ENCODE measurements around the gene SCUBE3.

SCUBE3 gene

GRCh38 chr6:35278708-35279107, 65.0 kb downstream of the SCUBE3 start:
- DNase-seq = no peak

DNA sequence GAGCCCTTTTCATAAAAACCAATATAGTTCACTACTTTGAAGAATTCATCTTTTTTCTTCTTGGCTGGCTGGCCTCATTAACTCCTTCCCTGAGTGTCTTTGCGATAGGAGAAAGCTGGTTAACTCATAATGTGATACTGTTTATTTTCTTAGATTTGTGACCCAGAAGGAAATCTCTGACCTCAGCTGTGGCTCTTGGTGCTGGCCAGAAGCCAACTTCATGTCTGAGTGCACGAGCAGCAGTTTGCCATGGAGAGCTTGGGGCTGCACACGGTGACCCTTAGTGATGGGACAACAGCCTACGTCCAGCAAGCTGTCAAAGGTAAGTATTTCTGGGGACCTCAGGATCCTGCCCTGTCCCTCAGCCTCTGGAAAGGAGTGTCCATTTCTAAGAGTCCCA, 67.1 kb downstream of the SCUBE3 start:
- no peak for DNase-seq

GRCh38 chr6:35282472-35282871, 68.7 kb downstream of the SCUBE3 start:
- DNase-seq = no peak

- DNase-seq = no peak
These were observed 69.6 kb downstream of the SCUBE3 start for GRCh38 chr6:35283361-35283760.

DNA sequence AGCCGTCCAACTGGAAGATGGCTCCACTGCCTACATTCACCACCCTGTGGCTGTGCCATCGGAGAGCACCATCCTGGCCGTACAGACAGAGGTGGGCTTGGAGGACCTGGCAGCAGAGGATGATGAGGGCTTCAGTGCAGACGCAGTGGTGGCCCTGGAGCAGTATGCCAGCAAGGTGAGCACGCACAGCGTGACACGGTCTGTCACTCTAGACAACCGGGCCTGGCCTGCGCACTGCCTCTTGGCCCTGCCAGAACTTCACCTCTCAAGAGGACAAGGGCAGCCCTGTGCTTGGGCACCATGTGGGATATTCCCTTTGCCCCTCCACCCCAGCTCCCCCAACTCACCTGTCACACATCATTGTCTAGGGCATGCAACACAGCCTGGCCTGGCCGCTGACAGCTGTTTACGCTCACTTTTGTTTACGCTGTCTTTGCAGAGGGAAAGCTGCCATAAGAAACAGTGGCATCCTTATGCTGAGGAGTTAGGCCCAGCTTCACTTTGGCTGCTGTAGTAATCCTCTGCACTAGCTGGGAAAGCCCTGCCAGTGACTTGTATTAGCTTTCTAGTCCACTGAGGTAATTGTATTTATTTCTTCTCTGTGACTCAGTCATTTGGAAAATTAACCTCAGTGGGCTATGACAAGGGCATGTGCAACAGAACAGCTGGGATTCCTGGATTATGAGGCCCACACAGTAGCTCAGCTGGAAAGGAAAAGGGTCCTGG, 74.1 kb downstream of the SCUBE3 start:
- DNase-seq = no peak

- no peak for DNase-seq
These were observed 75.1 kb downstream of the SCUBE3 start for GRCh38 chr6:35288834-35289233.

GRCh38 chr6:35291491-35291890, 77.7 kb downstream of the SCUBE3 start:
- no peak for DNase-seq

- no peak for DNase-seq
These were observed 78.7 kb downstream of the SCUBE3 start for GRCh38 chr6:35292494-35292893.

DNA sequence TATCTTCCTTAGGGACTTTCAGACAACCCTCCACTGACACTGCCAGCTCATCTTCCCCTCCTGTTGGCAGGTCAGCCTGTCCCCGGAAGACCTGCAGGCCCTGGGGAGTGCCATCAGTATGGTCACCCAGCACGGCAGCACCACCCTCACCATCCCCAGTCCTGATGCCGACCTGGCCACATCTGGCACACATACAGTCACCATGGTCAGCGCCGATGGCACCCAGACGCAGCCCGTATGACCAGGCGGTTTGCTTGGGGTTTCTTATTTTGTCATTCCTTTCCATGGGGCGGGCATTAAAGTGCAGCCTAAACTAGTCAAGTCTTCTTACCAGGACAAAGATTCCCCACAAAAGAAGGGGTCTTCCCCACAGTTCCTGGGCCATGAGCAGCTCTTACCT, 79.9 kb downstream of the SCUBE3 start:
- DNase-seq = no peak

DNA sequence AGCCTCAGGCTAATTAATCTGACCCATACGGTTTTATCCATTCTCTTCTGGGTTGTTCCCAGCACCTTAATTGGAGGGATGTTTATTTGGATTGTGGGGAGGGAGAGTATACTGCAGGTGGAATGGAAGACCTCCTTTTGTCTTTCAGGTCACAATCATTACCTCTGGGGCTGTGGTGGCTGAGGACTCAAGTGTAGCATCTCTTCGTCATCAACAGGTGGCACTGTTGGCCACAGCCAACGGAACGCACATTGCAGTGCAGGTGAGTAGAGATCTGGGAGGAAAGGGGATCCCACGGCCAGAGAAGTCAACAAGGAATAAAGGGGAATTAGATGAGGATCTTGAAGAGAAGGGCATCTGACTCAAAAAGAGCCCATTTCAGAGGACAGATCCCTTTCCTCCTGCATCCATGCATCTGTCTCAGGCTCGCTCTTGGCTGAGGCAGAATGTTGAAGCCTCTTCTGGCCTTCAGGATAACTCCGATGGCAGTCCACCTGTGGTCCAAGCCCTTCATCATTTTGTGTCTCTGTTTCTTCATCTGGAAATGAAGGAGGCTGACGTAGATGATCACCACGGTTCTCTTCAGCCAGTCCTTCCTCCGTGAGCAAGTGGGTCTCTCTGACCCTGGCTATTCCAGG, 80.7 kb downstream of the SCUBE3 start:
- DNase-seq = no peak

DNA sequence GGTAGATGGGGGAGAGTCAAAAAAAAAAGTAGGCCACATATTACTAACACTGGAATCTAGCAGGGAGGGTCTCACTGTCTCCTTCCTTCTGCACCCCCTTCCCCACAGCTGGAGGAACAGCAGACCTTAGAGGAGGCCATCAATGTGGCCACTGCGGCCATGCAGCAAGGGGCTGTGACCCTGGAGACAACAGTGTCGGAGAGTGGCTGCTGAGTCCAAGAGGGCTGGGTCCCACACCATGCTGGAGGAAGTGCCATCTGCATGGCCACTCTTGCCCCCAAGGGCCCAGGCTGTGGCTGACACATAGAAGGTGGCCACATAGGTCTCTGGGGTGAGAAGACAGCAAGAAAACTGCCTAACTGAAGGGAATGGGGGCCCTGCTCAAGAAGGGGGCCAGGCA, 81.3 kb downstream of the SCUBE3 start:
- no peak for DNase-seq

DNA sequence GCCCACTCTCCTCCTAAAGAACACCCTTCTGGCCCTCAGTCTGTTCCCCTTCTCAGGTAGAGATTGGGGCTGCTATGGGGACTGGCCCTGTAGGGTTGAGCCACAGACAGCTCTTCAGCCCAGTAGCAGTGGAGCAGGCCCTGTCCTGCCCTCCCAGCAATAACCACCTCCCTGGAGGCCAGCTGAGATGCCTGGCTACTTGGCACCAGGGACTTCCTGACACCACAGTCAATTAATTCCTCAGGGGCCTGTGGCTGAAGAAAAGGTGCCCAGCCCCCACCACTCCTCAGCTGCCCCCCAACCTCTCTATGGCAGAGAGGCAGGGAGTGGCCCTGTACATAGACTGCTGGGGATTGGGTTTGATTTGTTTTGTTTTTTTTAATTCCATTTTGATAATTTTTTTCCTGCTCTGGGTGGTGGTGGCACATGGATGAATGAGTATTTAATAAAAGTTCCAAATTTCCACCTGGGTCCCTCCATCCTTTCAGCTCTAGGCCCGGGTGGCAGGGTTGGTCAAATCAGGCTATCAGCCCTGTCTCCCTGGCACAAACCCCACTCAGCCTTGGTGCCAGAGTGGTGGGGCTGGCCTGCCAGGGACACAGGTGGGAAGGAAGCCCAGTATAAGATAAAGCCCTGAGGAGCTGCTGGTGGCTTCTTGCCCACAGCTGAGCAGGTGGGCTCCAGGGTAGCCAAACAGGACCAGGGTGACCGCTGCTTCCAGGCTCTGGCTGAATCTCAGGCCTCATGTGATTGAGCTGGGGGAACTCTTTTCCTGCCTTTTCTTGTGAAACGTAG, 82.0 kb downstream of the SCUBE3 start:
- DNase-seq = no peak

DNA sequence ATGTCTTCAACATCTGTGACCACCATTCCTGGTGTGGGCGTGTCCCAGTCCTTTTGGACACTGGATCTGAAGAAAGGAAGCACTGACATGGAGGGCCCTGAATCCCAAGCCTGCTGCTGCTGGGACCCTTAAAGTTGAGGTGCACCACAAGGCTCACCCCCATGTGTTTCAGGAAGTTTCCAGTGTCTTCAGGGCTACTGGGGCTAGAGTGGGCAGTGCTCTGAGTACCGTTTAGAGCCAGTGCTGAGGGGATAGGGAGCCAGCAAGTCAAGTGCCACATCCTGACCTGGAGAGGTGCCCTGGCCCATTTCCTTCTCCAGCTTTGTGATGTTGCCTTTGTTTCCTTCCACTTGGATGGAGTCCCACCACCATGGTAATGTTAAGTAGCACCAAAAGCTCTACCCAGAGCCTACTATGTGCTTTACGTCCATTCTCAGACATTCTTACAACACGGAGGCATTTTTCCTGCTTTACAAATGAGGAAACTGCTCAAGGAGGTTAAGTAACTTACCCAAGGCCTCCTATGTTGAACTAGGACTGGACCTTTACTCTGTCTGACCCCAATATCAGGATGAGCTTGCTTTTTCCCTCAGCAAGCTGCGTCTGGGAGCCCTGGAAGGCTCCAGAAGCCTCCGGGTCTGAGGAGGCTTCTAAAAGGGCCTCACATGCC, 83.3 kb downstream of the SCUBE3 start:
- DNase-seq = no peak

GRCh38 chr6:35297601-35298481, 84.1 kb downstream of the SCUBE3 start, which contains the start of gene DEF6:
Gene DEF6, plus strand, starts transcription at chr6:35297818. Its CDS starts 39 bp downstream, at chr6:35297857.
- peak; percentile 93 for DNase-seq

GRCh38 chr6:35298625-35299140, 84.9 kb downstream of the SCUBE3 start:
- no peak for DNase-seq

GRCh38 chr6:35299674-35300073, 85.9 kb downstream of the SCUBE3 start:
- peak; percentile 43 for DNase-seq

GRCh38 chr6:35300848-35301247, 87.1 kb downstream of the SCUBE3 start:
- DNase-seq = no peak

Data from femur (tissue), 1 donor.